ENCODE results near the gene COG8. TPM values are rescaled to one million over a fixed set of nuclear protein-coding genes. Genes with fewer than 3 reads are reported as not detected.

COG8 gene
- total and polyA plus RNA-seq, 10 of the 15 experiments (the other 5 are each of a cell fraction or from before 2014, with no cell fraction given), result 2.8 to 39.6 (median 23.8) TPM

DNA sequence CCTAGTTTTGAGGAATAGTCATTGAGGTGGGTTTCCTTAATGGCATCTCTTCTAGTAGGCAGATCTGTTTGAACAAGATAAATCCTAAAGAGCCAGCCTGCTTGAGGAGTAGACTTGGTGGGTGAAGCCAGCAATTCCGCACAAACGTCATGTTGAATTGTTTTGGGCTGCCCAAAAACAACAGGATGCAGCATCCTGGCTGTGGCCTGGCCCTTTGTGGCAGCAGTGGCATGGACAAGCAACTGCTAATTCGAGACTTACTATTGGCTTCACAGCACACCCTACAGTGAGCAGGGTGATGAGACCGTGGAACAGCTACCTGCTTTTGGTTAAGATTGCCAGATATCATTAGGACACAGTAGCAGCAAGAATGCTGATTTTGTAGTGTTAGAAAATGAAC is 37.5 kb downstream of the COG8 start (continued):
- TF ChIP-seq JUND (IDR thresholded peaks at IDR 0.05; ENCODE audit: low read depth, low read length) (no peak), KLF5 (IDR thresholded peaks at IDR 0.05; ENCODE audit: partially characterized antibody) (no peak), MYC (IDR thresholded peaks at IDR 0.05; ENCODE audit: insufficient read depth, insufficient read length, insufficient replicate concordance, low read length, severe bottlenecking) (no peak), NFXL1 (IDR thresholded peaks at IDR 0.05; ENCODE audit: borderline replicate concordance) (no peak), NFIC (IDR thresholded peaks at IDR 0.05; ENCODE audit: low read depth, low read length) (no peak)
- TF ChIP-seq, protein P1, sequence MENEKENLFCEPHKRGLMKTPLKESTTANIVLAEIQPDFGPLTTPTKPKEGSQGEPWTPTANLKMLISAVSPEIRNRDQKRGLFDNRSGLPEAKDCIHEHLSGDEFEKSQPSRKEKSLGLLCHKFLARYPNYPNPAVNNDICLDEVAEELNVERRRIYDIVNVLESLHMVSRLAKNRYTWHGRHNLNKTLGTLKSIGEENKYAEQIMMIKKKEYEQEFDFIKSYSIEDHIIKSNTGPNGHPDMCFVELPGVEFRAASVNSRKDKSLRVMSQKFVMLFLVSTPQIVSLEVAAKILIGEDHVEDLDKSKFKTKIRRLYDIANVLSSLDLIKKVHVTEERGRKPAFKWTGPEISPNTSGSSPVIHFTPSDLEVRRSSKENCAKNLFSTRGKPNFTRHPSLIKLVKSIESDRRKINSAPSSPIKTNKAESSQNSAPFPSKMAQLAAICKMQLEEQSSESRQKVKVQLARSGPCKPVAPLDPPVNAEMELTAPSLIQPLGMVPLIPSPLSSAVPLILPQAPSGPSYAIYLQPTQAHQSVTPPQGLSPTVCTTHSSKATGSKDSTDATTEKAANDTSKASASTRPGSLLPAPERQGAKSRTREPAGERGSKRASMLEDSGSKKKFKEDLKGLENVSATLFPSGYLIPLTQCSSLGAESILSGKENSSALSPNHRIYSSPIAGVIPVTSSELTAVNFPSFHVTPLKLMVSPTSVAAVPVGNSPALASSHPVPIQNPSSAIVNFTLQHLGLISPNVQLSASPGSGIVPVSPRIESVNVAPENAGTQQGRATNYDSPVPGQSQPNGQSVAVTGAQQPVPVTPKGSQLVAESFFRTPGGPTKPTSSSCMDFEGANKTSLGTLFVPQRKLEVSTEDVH (IDR thresholded peaks at IDR 0.05; ENCODE audit: low read depth, partially characterized antibody), result no peak
- TF ChIP-seq, protein P2, sequence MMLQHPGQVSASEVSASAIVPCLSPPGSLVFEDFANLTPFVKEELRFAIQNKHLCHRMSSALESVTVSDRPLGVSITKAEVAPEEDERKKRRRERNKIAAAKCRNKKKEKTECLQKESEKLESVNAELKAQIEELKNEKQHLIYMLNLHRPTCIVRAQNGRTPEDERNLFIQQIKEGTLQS (IDR thresholded peaks at IDR 0.05; ENCODE audit: borderline replicate concordance, extremely low read depth, low read depth, low read length), result no peak

DNA sequence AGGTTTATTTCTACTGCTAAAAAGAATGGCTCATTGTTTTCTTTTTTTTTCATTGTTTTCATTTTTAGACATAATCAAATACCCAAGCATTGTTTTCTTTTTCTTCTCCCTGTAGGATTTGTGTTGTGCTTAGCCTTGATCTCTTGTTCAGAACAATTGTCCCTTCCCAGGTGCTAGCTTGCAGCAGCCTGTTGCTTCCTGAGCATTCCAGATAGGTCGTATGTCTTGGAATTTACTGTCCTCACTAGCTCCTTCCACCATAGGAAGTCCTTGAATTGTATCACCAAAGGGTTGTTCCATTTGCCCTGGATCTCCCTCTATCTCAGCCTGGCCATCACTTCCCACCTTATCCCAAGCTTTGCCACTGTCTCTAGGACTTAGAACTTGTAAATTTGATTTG is 38.2 kb downstream of the COG8 start:
- Histone ChIP-seq H4K20me1 (ENCODE audit: control insufficient read depth, insufficient read depth) (no peaks in the 10 kb centered on the region), H3K27me3 (replicated peaks in 1 of 2; ENCODE audit: control insufficient read depth in 2 of 2, insufficient read depth in 2 of 2, low read length in 1 of 2) (no peaks in the 10 kb centered on the region), H3K4me2 (ENCODE audit: control insufficient read depth, insufficient read depth) (no peak overlapping the region), H3K4me3 (no peak overlapping the region), H3K27ac (ENCODE audit: control insufficient read depth, insufficient read depth) (no peak overlapping the region), H3K79me2 (ENCODE audit: control insufficient read depth, insufficient read depth, low read length) (no peaks in the 10 kb centered on the region), H3K9me3 (replicated peaks; ENCODE audit: control insufficient read depth, insufficient read depth, low read length) (no peaks in the 10 kb centered on the region), H3K9ac (ENCODE audit: control insufficient read depth, insufficient read depth, low read length) (no peak overlapping the region), H2AFZ (ENCODE audit: control insufficient read depth, low read depth, low read length) (no peak overlapping the region), H3K36me3 (ENCODE audit: control insufficient read depth in 2 of 2, insufficient read depth in 2 of 2, low read length in 1 of 2) (peaks cover 0 to 10% of the 10 kb centered on the region in 2 experiments; a peak in 3 of 4 replicates), H3K4me1 (ENCODE audit: control insufficient read depth, insufficient read depth, low read length) (no peaks in the 10 kb centered on the region)
- SMC1A ChIA-PET (ENCODE audit: uncharacterized antibody, unreplicated experiment), result no interaction called here
- 100% methylated on average over 1 of the region's 1 CpG for WGBS (ENCODE audit: insufficient coverage, insufficient replicate concordance, low lambda C conversion rate, missing lambda C conversion rate)
- intact Hi-C loops (cut with micrococcal nuclease; ENCODE audit: unreplicated experiment), result no loop called here
- DNase-seq (ENCODE audit: low read depth, low spot score) (no peak), ATAC-seq (no peak), FAIRE-seq (no peak)
- POLR2A ChIA-PET, result interaction anchor here (0.6 kb wide), 1 partner anchor 333 kb away, joined by 4 read pairs; no protein-coding TSS in a partner anchor
- in situ Hi-C loops (cut with MboI), result no loop called here
- RAD21 ChIA-PET (ENCODE audit: unreplicated experiment), result no interaction called here
- BruUV-seq (replicated peaks), result no TSS peak
- TF ChIP-seq RELA (IDR thresholded peaks at IDR 0.05; ENCODE audit: borderline replicate concordance, partially characterized antibody) (no peak), NFIC (IDR thresholded peaks at IDR 0.05; ENCODE audit: low read depth, low read length) (no peak), SUPT20H (IDR thresholded peaks at IDR 0.05; ENCODE audit: borderline replicate concordance, control insufficient read depth, low read depth, low read length) (no peak), NR2C2 (IDR thresholded peaks at IDR 0.05; ENCODE audit: borderline replicate concordance, control insufficient read depth, insufficient read length, low read depth) (no peak), SIN3A (IDR thresholded peaks at IDR 0.05; ENCODE audit: low read depth, low read length) (no peak), STAT3 (IDR thresholded peaks at IDR 0.05; ENCODE audit: low read depth, low read length) (no peak), NBN (IDR thresholded peaks at IDR 0.05) (no peak), RB1 (IDR thresholded peaks at IDR 0.05; ENCODE audit: borderline replicate concordance) (no peak)
- CTCF ChIA-PET, result interaction anchor here (1.3 to 1.5 kb wide), 2 partner anchors 13 to 15 kb away, joined by 5 read pairs; no protein-coding TSS in a partner anchor
